NCI-H82 treated with DMSO at 0.1 percent for 48 hours (cell line): Measurements from ENCODE around the gene PTGFRN.

Experiments used
- DNase-seq: peaks from one replicate; lab custom pipeline; 2025; ENCODE audit not compliant: unreplicated experiment; lab: John Stamatoyannopoulos, UW

PTGFRN gene

GRCh38 chr1:116887212-116887611, 22.5 kb upstream of the PTGFRN start:
- DNase-seq, result no peak

GRCh38 chr1:116889380-116889779, 20.3 kb upstream of the PTGFRN start:
- DNase-seq, result no peak

GRCh38 chr1:116891396-116892079, 18.2 kb upstream of the PTGFRN start:
- no peak for DNase-seq

- no peak for DNase-seq
Measured at GRCh38 chr1:116895073-116895472, 14.6 kb upstream of the PTGFRN start.

- no peak for DNase-seq
Measured at GRCh38 chr1:116899529-116899928, 10.2 kb upstream of the PTGFRN start.

GRCh38 chr1:116900471-116901365, 9.0 kb upstream of the PTGFRN start:
- DNase-seq, result no peak

- no peak for DNase-seq
Measured at GRCh38 chr1:116902027-116902426, 7.7 kb upstream of the PTGFRN start.

- DNase-seq, result no peak
Measured at GRCh38 chr1:116902723-116903383, 6.9 kb upstream of the PTGFRN start.

GRCh38 chr1:116904791-116905320, 4.9 kb upstream of the PTGFRN start:
- no peak for DNase-seq

GRCh38 chr1:116906812-116907211, 2.9 kb upstream of the PTGFRN start:
- no peak for DNase-seq

- DNase-seq, result no peak
Measured at GRCh38 chr1:116907351-116907750, 2.4 kb upstream of the PTGFRN start.

- DNase-seq, result no peak
Measured at GRCh38 chr1:116908266-116908665, 1.4 kb upstream of the PTGFRN start.

- no peak for DNase-seq
Measured at GRCh38 chr1:116908820-116909511, 750 bp upstream of the PTGFRN start.

- DNase-seq, result no peak
Measured at GRCh38 chr1:116910379-116911187, 867 bp downstream of the PTGFRN start.

GRCh38 chr1:116911188-116911553, 1.5 kb downstream of the PTGFRN start:
- no peak for DNase-seq

- DNase-seq, result peak; percentile 51
Measured at GRCh38 chr1:116911779-116912469, 2.2 kb downstream of the PTGFRN start.

- no peak for DNase-seq
Measured at GRCh38 chr1:116912846-116913245, 3.1 kb downstream of the PTGFRN start.

- DNase-seq, result no peak
Measured at GRCh38 chr1:116913941-116914340, 4.2 kb downstream of the PTGFRN start.

GRCh38 chr1:116914667-116915066, 5.0 kb downstream of the PTGFRN start:
- no peak for DNase-seq
